ENCODE results near the gene NFATC2IP. TPM values are rescaled to one million over a fixed set of nuclear protein-coding genes. Genes with fewer than 3 reads are reported as not detected.

NFATC2IP gene
- total and polyA plus RNA-seq, 2 of the 13 experiments (the other 11 are each of a cell fraction or from before 2014, with no cell fraction given), result 32.1 to 48.5 TPM

GRCh38 chr16:28904828-28905227 is 45.9 kb upstream of the NFATC2IP start:
- H3K4me1 ChIP-seq (ENCODE audit: insufficient read depth, low read length), result no peaks in the 10 kb centered on the region
- WGBS (ENCODE audit: low lambda C conversion rate), result 100% methylated on average over 15 of the region's 16 CpGs
- CTCF ChIA-PET (ENCODE audit: low intra/inter-chr PET ratio, low total read pairs), result no interaction called here
- no peaks in the 10 kb centered on the region for H4K20me1 ChIP-seq (ENCODE audit: insufficient read depth, low read length)
- H3K36me3 ChIP-seq (replicated peaks in 1 of 2; ENCODE audit: control insufficient read depth in 1 of 2, insufficient read depth in 2 of 2, low read length in 2 of 2), result peaks cover 5 to 13% of the 10 kb centered on the region in 2 experiments
- H3K27me3 ChIP-seq (ENCODE audit: control insufficient read depth in 1 of 2, insufficient read depth in 2 of 2, low read length in 2 of 2), result no peaks in the 10 kb centered on the region
- ATAC-seq (peak; percentile 12), FAIRE-seq (no peak), DNase-seq (ENCODE audit: low spot score) (no peak)
- no peak overlapping the region for H3K4me3 ChIP-seq (replicated peaks in 1 of 3; ENCODE audit: insufficient read depth in 1 of 3, low read depth in 2 of 3, low read length in 3 of 3)
- H2AFZ ChIP-seq (ENCODE audit: low read length), result no peak overlapping the region
- intact Hi-C loops (cut with micrococcal nuclease; ENCODE audit: unreplicated experiment), result no loop called here
- no peaks in the 10 kb centered on the region for H3K79me2 ChIP-seq (ENCODE audit: insufficient read depth, low read length)
- no peaks in the 10 kb centered on the region for H3K9me3 ChIP-seq (ENCODE audit: low read length)
- no TSS peak for BruUV-seq (replicated peaks)
- H3K27ac ChIP-seq (ENCODE audit: extremely low read length, insufficient read depth, low read length), result no peak overlapping the region
- no peak overlapping the region for H3K4me2 ChIP-seq (ENCODE audit: low read depth, low read length)
- POLR2A ChIA-PET, result no interaction called here
- in situ Hi-C loops (cut with HindIII; ENCODE audit: extremely low pct_ligation_motif_present, low pct_unique_long_range_greater_than_20kb), result no loop called here
- TF ChIP-seq AGO2 (optimal IDR thresholded peaks at IDR 0.05; ENCODE audit: low read depth, low read length) (peak; percentile 68), MLLT10 (CRISPR knock-in tag; IDR thresholded peaks at IDR 0.05) (no peak), IKZF1 (IDR thresholded peaks at IDR 0.05) (no peak), ZNF607 (CRISPR knock-in tag; IDR thresholded peaks at IDR 0.05; ENCODE audit: borderline replicate concordance) (no peak), ZFX (CRISPR knock-in tag; IDR thresholded peaks at IDR 0.05; ENCODE audit: low read depth) (0 out of 2 replicates have a peak, but pooled peaks have one; percentile 13)
- no peak overlapping the region for H3K9ac ChIP-seq (ENCODE audit: insufficient read depth, low read depth, low read length)

- Histone ChIP-seq H3K9ac (ENCODE audit: insufficient read depth, low read depth, low read length) (no peak overlapping the region), H3K27me3 (ENCODE audit: control insufficient read depth in 1 of 2, insufficient read depth in 2 of 2, low read length in 2 of 2) (no peaks in the 10 kb centered on the region), H3K27ac (ENCODE audit: extremely low read length, insufficient read depth, low read length) (no peak overlapping the region), H3K4me2 (ENCODE audit: low read depth, low read length) (no peak overlapping the region), H3K79me2 (ENCODE audit: insufficient read depth, low read length) (no peaks in the 10 kb centered on the region), H3K4me3 (replicated peaks in 1 of 3; ENCODE audit: insufficient read depth in 1 of 3, low read depth in 2 of 3, low read length in 3 of 3) (no peak overlapping the region), H3K4me1 (ENCODE audit: insufficient read depth, low read length) (no peaks in the 10 kb centered on the region), H3K9me3 (ENCODE audit: low read length) (no peaks in the 10 kb centered on the region), H4K20me1 (ENCODE audit: insufficient read depth, low read length) (no peaks in the 10 kb centered on the region), H2AFZ (ENCODE audit: low read length) (no peak overlapping the region), H3K36me3 (replicated peaks in 1 of 2; ENCODE audit: control insufficient read depth in 1 of 2, insufficient read depth in 2 of 2, low read length in 2 of 2) (peaks cover 5 to 13% of the 10 kb centered on the region in 2 experiments)
- no TSS peak for BruUV-seq (replicated peaks)
- no peak for DNase-seq (ENCODE audit: low spot score)
- in situ Hi-C loops (cut with HindIII; ENCODE audit: extremely low pct_ligation_motif_present, low pct_unique_long_range_greater_than_20kb) (no loop called here), intact Hi-C loops (cut with micrococcal nuclease; ENCODE audit: unreplicated experiment) (no loop called here)
- FAIRE-seq, result no peak
- CTCF ChIA-PET (ENCODE audit: low intra/inter-chr PET ratio, low total read pairs), result no interaction called here
- ATAC-seq, result peak; percentile 20
- 96% methylated on average over 8 of the region's 9 CpGs for WGBS (ENCODE audit: low lambda C conversion rate)
- POLR2A ChIA-PET, result interaction anchor here (0.8 kb wide), 1 partner anchor 9 kb away, joined by 3 read pairs; no protein-coding TSS in a partner anchor
- TF ChIP-seq POLR2A (IDR thresholded peaks at IDR 0.05; ENCODE audit: insufficient read depth in 1 of 2, low read depth in 2 of 2, low read length in 2 of 2), result peak in 1 of 2 experiments; percentile 28; a peak in 1 of 4 replicates
- no peak for TF ChIP-seq NFIB (CRISPR knock-in tag; IDR thresholded peaks at IDR 0.05; ENCODE audit: borderline replicate concordance)
- no peak for TF ChIP-seq ZFP41 (CRISPR knock-in tag; IDR thresholded peaks at IDR 0.05; ENCODE audit: borderline replicate concordance)
- TF ChIP-seq KLF9 (CRISPR knock-in tag; IDR thresholded peaks at IDR 0.05; ENCODE audit: low read depth), result no peak
Observed at GRCh38 chr16:28905229-28905754, 45.4 kb upstream of the NFATC2IP start.

Measured in HepG2 (cell line).